Hematopoietic multipotent progenitor cell treated with erythropoietin and hydrocortisone succinate and interleukin-3 and kit ligand, for 6 days (in vitro differentiated cells): Measurements from ENCODE around the gene EPPIN.

Experiments used
- DNase-seq: peaks from one replicate; pipeline ENCODE4 v3.0.0-alpha.2; 2015

EPPIN gene

DNA sequence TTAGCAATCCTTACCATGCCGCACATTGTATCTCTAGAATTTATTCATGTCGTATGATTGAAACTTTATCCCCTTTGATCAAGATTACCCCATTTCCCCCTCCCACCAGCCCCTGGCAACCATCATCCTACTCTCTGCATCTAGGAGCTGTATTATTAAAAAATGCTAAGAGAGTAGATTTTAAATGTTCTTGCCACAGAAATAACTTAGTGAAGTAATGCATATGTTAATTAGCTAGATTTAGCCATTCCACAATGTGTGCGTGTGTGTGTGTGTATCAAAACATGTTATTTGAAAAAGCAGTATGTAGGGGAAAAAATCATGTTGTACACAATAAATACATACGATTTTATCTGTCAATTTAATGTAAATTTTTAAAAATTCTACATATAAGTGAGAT, 19.9 kb downstream of the EPPIN start:
- no peak for DNase-seq

DNA sequence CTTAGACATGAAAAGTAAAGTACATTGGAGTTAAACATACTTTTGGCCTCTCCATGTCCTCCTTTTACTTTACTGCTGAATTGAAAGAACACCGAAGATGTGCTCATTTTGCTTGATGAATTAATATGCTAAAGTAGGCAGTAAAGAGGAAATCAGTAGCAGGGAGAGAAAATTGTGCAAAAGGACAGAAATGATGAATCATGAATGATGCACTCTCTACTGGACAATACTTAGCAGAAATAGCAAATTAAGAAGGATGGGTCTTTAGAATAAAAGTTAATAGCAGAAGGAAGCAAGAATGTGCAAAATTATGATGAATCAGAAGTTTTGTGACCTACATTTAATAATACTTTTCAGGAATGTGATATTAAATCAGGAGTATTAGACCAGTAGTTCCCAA, 23.4 kb downstream of the EPPIN start:
- DNase-seq, result no peak

DNA sequence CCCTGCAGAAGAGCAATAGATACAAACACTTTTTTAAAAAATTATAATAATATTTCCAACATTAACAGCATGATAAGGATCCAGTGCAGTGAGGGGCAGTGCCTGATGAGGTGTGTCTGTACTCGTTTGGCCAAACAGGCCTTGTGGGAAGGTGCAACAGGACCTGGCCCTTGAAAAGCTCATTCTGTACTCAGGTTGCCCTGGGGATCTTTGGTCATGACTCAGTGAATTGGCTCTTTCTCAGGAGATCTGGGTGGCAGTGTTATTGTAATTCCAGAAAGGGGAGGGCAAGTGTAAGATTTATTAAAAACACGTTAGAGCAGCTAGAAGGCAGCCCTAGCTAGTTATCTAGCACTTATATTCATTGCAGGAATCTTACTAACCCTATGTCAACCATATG, 28.9 kb downstream of the EPPIN start:
- no peak for DNase-seq

DNA sequence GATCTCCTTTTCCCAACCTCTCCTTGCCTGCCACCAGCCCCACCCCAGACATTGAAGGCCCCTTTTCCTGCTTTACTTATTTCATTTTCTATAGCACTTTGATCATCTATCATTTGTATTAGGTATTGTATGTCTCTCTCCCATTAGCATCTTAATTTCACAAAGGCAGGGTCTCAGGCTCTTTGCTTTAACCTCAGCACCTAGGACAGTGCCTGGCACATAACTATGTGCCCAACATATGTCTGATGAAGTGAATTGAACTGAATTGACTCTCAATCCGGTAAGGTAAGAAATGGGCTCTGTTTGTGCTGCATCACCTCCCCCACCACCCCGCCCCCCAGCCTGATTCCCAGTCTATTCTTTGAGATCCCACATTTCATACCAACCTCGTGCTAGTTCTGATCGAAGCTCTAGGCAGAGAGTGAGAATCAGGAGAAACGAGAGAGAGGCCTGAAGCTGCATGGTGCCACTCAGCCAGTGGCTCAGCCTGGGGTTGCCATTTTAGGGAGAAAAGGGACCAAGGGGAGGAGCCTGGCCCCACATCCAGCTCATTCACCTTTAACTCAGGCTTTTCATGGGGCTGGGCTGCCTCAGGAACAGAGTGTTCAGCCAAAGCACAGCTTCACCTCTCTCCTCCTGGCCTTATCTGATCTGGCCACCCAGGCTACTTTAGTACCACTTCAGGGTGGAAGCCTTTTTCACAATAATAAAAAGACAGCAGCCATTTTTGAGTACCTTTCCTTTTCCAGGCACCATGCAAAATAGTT, 31.9 kb downstream of the EPPIN start, which contains the start of gene SPINT3:
Gene SPINT3 (minus strand): TSS at position 476 of the 767 bp plus-strand sequence. CDS start 14 bp downstream, at position 462.
- DNase-seq, result no peak

DNA sequence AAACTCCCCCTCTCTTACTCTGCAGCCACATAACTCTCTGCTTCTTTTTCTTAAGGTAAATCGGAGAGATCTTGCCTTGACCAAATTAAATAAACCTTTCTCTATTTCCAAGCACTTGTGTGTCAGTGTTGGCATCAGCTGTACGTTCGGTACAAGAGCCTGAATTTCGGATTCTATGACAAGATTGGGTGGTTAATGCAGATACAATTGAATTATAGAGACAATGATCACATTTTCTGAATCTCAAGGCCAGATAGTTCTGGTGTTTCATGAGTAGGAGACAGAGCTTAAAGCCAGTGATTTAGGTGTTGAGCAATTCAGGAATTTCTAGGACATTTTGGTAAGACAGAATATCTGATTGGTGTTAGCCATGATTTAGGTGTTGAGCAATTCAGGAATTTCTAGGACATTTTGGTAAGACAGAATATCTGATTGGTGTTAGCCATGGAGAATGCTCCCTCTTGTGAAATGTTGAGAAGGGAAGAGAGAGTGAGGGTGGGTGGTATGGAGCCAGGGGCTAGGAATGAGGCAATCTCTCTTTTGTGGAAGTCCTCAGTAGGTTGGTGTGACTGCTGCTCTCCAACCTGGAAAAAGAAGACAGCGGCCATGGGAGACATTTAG, 36.8 kb downstream of the EPPIN start:
- no peak for DNase-seq

DNA sequence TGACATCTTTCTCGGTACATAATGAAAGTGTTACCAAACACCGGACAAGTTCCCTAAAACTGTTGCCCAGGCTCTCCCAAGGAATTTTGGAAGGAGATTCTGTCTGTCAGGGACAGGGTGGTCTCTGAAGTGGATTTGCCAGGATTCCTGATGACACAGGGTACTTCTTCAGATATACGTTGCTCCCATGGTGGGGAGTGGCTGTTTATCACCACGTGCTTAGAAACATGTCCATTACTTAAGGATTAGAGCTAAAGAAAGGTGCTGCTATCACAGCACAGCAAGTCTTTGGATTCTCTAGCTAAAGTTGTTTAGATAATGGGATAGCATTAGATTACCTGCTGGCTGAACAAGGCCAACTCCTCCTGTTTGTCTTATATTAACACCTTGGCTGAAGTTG, 38.1 kb downstream of the EPPIN start:
- DNase-seq, result no peak

DNA sequence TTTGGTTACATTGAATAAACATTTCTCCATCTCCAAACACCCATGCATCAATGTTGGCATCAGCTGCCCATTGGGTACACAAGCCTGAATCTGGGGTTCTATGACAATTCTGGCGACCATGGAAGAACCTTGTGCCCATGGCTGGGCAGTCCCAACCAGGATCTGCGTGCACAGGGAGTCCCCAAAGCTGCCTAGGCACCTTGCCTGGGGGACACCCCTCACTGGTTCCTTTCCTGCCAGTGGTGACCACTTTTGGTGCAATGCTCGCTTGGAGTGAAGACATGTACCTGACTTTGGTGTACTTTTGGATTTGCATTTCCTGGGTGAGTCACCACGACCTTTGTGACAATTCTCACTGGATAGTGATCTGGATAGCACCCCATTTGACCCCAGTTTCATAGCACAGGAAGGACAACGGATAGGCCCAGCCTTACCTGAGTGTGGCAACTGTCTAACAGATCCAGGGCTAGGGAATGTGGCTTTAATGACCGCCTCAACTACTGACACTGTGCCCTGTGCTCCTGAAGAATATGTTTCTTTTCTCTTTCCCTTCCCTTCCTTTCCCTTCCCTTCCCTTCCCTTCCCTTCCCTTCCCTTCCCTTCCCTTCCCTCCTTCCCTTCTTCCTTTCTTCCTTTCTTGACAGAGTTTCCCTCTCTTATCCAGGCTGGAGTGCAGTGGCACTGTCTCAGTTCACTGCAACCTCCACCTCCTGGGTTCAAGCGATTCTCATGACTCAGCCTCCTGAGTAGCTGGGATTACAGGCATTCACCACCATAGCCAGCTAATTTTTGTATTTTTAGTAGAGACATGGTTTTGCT, 38.9 kb downstream of the EPPIN start:
- no peak for DNase-seq

DNA sequence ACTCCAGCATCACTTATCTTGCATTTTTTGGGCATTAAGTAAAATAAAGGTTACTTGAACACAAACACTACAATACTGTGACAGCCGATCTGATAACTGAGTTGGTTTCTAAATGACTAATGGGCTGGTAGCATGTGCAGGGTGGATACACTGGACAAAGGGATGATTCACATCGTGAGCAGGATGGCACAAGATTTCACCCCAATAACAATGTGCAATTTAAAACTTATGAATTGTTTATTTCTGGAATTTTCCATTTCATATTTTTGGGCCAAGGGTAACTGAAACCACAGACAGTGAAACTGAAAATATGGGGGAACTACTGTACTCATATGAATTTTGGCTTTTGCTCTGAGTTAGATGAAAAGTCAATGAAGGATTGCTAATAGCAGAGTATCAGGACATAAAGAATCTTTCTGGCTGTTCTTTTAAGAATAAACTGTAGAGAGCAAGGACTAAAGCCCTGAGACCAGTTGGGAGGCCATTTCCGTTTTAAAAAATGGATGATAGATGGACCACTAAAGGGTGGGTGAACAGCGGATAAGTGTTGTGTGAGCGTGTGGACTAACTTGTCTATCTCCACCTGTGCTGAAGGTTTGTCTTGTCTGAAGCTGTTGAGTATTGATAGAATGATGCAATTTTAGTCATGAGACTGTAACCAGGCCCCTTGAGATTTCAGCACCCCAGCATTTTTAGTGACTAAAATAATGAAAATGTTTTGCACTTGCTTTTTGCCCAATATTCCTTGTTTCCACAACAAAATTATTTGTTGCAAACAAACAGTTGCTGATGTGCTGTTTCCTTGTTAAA, 40.0 kb downstream of the EPPIN start:
- DNase-seq, result no peak

DNA sequence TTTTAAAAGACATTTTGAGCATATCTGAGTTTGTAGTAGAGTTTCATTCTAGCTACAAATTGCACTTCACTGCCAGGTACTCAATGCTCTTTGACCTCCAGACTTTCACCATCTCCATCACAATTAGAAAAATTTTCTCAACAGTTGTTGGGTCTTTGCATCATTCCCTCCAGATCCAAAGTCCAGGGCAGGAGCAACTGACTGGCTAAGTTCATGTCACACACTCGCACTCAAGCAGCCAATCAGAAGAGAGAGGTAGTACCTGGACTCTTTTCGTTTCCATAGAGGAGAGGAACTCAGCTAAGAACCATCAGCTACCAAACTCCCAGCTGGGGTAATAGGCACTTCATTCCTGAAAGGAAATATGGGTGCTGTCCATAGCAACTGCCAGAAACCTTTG, 40.8 kb downstream of the EPPIN start:
- no peak for DNase-seq

DNA sequence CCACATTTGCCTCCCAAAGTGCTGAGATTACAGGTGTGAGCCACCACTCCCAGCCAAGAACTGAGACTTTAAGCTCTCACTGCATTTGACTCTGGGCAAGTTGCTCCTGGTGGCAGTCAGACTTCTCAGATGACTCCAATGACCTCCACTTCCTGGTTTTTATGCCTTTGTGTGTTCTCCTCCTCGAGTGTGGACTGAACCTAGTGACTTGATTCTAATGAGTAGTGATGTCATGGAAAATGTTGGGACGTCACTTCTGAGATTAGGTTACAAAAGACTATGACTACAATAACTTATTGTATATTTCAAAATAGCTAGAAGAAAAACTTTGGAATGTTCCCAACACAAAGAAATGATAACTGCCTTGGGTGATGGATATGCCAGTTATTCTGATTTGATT, 43.8 kb downstream of the EPPIN start:
- no peak for DNase-seq

DNA sequence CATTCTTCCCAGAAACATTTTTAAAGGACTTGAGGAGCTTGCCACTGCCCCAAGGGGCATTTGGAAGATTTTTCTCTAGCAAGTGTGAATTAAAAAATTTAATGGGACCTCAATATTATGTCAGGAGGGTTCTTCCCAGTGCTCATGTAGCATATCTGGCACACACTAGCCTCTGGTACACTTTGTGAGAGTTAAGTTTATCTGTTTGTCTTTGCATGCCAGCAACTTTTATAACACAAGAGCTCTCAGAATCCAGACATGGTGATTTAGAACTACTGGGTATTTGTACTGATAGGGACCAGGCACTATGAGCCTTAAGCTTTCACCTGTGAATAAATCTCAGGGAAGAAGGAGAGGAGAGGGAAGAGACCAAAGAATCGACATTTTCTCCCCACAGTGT, 44.6 kb downstream of the EPPIN start:
- DNase-seq, result no peak

DNA sequence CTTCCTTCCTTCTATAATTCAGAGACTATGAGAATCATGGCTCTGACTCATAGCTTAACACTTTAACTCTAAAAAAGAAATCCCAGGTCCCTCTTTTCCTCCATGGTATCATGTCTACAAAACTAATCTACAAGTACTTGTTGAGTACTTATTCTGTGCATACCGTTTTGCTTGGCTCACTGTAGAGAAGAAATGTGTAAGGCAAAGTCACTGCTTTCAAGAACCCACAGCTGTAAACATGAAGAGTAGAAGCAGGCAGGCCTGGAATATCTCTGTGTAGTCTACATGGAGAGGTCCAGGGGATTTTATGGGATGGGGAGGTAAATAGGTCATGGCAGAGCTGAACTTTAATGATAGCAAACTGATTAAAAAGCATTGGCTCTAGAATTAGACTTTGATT, 45.6 kb downstream of the EPPIN start:
- no peak for DNase-seq

DNA sequence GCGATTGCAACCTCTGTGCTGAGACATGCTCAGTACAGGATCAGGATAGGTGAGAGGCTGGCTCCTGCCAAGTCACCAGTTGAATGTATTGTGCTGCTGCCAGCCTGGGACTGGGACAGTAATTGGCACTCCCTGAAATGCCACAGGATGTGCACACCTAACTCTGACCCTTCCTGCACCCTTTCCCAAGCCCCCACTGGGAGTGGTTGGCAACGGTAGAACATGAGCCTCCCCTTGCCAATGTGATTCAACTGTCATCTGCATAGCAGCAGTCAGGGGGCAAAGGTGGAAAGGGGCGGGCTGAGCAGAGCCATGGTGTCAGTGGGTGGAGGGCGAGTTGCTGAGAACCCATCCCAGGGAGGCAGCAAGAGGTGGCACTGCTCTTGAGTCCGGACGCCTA, 47.2 kb downstream of the EPPIN start:
- DNase-seq, result no peak

DNA sequence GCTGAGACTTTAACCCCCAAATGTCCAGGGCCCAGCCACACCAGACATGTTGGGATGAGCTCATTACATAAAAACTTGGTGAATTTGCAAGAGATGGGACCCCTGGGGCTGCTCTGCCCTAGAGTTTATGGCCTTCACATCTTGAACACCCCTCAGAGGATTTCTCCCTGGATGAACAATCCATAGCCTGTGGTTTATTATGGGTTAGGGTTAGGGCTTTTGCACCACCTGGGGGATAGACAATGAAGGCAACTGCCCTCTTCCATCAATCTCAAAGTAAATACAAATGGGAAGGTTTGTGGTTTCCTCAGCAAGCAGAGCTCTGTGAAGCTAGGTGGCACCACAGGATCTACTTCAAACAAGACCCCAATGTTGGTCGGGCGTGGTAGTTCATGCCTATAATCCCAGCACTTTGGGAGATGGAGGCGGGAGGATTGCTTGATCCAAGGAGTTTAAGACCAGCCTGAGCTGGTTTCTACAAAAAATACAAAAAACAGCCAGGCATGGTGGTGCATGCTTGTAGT, 49.2 kb downstream of the EPPIN start:
- DNase-seq, result no peak

DNA sequence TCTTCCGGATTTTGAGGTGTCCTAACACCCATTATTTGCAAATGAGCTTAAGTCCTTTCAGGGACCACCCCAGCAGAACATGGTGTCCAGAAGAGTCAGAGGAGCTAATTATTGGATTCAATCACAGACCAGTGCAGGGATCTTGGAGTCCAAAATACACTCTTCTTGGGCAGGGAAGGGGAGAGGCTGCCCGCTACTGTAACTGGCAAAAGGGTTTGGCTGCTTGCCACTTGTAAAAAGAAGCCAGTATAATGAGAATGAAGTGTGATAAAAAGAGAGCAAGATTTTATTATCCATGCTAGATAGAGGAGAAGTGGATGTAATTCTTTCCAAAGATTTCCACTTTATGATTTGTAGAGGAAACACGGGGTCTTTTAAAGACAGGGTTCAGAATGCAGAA, 51.0 kb downstream of the EPPIN start:
- DNase-seq, result no peak

DNA sequence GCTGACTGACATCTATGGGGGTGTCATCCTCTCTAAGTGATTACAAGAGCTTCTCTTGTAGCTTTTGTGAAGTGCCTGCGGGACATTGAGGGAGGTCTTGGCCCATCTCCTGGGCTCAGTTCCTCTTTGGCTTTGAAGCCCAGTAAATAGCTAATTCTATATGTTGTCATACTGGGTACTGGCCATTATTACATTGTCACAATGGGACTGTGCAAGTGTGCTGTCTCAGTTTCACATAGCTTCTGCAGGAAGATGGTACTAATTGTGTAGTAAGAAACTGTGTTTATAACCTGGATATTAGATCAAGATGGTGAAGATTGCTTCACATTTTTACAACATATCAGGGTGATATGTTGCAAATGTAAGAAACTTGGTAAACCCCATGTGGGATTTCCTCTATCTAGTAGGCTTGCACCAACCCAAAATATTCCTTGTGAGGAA, 51.7 kb downstream of the EPPIN start:
- no peak for DNase-seq
